Neuron (in vitro differentiated cells): ENCODE results near the gene CD248.

ENCODE experiments used
- H2AFZ ChIP-seq: one replicate; pipeline ENCODE4 v1.6.1; 2013; ENCODE audit warnings: low read depth, mild to moderate bottlenecking, inconsistent platforms, low read length, moderate library complexity
- H3K27me3 ChIP-seq: one replicate; pipeline ENCODE4 v1.6.1; 2013; ENCODE audit warnings: low read length; ENCODE audit not compliant: insufficient read depth
- H3K36me3 ChIP-seq: one replicate; pipeline ENCODE4 v1.6.1; 2013; ENCODE audit warnings: low read length; ENCODE audit not compliant: insufficient read depth
- H3K4me1 ChIP-seq: one replicate; pipeline ENCODE4 v1.6.1; 2013; ENCODE audit warnings: low read length; ENCODE audit not compliant: insufficient read depth
- H3K4me3 ChIP-seq: 2 replicates; pipeline ENCODE4 v1.5.1; 2013; ENCODE audit warnings: mild to moderate bottlenecking, low read length, moderate library complexity
- H3K9me3 ChIP-seq: one replicate; pipeline ENCODE4 v1.6.1; 2013; ENCODE audit warnings: low read length

CD248 gene

DNA sequence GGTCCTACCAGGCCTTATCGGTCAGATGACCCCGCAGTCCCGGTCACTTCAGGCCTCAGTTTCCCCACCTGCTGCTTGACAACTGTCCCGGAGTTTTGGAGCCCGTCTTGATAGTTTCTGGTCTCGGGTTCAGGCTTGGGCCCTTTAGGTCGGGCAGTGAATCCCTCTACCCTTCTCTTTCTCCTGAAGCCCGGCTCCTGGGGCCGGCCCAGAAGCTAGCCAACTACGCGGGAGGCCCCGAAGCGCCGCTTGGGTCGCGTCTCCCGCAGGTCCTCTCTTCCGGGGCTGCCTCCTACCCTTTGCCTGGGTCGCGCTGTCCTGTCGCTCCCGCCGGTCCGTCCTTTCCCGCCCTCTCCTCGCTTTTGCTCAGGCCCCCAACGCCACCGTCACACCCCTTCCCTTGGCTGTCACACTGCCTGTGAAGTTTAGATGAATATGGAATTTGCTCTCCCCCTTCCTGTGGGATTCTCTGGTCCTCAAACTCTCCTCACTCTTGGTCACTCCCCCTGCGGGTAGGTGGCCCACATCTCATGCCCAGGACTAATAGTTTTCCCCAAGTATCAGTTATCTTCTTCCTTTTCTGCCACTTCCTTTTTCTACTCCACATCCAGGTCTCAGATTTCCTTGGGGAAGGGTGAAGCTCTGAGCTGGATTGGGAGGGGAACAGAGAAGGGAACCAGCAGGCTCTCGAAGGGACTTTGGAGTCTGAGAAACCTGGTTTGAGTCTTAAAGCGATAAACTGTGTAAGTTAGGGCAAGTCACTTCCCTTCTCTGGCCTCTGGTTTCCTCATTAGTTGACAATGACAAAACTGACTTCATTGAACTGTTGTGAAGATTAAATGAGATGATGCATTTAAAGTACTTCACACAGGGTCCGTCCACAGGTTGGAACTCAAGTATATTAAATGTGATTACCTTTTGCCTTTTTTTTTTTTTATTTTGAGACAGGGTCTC, 47.6 kb downstream of the CD248 start:
- Histone ChIP-seq H3K9me3 (no peaks in the 10 kb centered on the region), H2AFZ (peak overlapping the region; percentile 27), H3K4me1 (peaks cover 17% of the 10 kb centered on the region), H3K27me3 (no peaks in the 10 kb centered on the region), H3K36me3 (peaks cover 37% of the 10 kb centered on the region), H3K4me3 (peak overlapping the region; percentile 99)

DNA sequence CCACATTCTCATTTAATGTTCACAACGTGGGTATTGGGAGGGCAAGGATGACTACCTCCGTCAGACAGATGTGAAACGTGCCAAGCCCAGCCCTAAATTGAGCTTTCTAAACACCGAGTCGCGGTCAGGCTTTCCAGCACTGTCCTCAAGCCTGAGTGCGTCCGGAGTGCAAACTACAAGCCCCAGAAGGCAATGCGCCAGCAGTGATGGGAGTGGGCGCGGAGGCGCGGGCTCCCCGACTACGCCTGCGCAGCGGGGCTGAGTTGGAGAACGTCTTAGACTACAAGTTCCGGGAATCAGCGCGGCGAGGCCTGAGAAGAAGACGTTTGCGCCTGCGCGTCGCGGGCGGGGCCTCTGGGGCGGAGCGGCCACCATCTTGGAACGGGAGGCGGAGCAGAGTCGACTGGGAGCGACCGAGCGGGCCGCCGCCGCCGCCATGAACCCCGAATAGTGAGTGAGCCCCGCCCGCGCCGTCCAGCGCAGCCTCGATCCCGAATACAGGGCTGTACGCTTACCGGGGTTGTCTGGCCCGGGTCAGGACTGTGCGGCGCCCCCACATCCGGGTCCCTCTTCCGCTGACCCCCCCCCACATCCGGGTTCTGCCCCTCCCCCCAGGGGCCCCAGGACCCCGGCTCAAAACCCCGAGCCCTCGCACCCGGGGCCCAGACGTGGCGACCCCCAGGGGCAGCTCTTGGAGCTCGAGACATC, 48.4 kb downstream of the CD248 start, which contains the start of gene RAB1B:
TSS of gene RAB1B (plus strand) at position 396 of the 708 bp plus-strand sequence. CDS start at position 437, 41 bp downstream.
- H3K4me1 ChIP-seq = peaks cover 17% of the 10 kb centered on the region
- peaks cover 36% of the 10 kb centered on the region for H3K36me3 ChIP-seq
- peak within 1 kb of the TSS; percentile 27 for H2AFZ ChIP-seq
- H3K9me3 ChIP-seq = no peaks in the 10 kb centered on the region
- peak within 1 kb of the TSS; percentile 99 for H3K4me3 ChIP-seq
- no peaks in the 10 kb centered on the region for H3K27me3 ChIP-seq

DNA sequence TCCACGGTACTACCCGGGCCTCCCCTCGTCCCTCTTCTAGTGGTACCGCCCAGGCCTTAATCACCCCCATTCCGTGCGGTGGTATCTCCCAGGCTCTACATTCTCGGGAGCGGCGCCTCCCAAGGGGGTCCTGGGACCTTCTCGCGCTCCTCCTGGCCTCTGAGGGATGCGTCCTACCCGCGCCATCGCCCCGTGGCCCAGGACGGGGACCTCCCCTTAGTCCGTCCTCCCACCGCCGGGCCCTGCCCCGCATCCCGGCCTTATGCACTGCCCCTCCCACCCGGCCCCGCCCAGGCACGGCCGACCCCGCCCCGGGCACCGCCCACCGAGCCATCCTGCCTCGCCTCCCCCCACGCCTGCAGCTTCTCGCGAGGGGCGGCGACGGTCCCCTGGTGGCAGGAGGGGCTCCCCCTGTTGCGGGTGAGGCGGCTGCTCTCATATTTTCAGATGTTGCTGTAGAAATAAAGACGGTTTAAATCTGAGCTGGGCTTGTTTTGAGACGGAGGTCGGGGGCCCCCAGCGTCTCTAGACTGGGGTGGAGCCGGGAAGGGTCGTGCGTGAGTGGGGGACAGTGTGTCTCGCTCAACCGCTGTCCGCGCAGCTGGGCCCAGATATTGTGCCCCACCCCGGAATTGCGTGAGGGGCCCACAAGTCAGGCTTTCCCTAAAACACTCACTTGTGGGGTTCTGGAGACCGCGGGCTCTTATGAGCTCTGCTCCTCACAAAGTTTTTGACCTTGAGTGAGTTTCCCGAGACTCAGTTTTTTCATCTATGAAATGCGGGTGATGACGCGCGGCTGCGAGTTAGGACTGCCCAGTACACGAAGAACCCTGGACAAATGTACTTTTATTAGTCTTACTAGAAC, 49.2 kb downstream of the CD248 start:
- Histone ChIP-seq H3K27me3 (no peaks in the 10 kb centered on the region), H2AFZ (no peak overlapping the region), H3K4me3 (peak overlapping the region; percentile 99), H3K36me3 (peaks cover 36% of the 10 kb centered on the region), H3K4me1 (peaks cover 17% of the 10 kb centered on the region), H3K9me3 (no peaks in the 10 kb centered on the region)

DNA sequence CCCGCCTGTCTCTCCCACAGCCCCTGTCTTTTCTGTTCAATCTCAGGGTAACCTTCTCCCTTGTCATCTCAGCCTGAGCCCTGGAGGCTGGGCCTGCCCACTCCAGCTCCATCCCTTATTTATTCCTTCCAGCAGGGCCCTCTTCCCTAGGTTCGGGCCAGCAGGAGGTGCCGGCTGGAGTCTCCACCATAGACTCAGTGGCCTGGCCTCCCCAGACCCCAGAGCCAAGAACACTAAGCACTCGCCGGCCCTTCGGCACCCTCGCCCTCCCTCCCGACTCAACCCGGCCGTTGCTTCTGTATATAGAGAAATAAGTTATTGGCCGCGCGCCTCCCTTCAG, 49.8 kb downstream of the CD248 start:
- H3K4me3 ChIP-seq = peak overlapping the region; percentile 45

DNA sequence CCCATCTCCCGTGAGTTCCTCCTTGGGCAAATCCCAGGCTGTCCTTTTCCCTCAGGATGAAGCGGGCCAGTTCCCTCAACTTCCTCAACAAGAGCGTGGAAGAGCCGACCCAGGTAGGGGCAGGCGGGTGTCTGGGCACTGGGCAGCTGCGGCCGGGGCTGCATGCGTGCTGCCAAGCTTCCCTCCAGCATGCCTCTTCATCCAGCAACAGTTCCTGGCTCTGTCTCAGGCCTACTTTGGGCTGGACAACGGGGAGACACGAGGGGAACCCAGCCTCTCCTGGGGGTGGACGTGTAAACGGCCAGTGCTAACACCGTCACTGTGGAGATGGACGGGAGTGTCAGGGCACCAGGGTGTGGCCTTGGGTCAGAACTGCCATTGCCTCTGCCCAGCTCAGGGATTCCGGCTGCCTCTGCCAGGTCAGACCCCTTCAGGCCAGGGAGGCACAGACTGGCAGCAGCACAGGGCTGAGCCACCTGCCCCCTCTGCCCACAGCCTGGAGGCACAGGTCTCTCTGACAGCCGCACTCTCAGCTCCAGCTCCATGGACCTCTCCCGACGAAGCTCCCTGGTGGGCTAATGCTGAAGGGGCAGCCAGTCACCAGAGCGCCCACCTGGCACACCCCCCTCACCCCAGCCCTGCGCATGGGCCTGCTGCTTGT, 50.3 kb downstream of the CD248 start:
- H3K4me3 ChIP-seq = no peak overlapping the region
- peaks cover 36% of the 10 kb centered on the region for H3K36me3 ChIP-seq
- no peaks in the 10 kb centered on the region for H3K27me3 ChIP-seq
- H3K9me3 ChIP-seq = no peaks in the 10 kb centered on the region
- no peak overlapping the region for H2AFZ ChIP-seq
- H3K4me1 ChIP-seq = peaks cover 17% of the 10 kb centered on the region

More for the DNA sequence above, 49.8 kb downstream of the CD248 start:
- Histone ChIP-seq H3K9me3 (no peaks in the 10 kb centered on the region), H3K27me3 (no peaks in the 10 kb centered on the region), H2AFZ (no peak overlapping the region), H3K36me3 (peaks cover 36% of the 10 kb centered on the region), H3K4me1 (peaks cover 17% of the 10 kb centered on the region)

DNA sequence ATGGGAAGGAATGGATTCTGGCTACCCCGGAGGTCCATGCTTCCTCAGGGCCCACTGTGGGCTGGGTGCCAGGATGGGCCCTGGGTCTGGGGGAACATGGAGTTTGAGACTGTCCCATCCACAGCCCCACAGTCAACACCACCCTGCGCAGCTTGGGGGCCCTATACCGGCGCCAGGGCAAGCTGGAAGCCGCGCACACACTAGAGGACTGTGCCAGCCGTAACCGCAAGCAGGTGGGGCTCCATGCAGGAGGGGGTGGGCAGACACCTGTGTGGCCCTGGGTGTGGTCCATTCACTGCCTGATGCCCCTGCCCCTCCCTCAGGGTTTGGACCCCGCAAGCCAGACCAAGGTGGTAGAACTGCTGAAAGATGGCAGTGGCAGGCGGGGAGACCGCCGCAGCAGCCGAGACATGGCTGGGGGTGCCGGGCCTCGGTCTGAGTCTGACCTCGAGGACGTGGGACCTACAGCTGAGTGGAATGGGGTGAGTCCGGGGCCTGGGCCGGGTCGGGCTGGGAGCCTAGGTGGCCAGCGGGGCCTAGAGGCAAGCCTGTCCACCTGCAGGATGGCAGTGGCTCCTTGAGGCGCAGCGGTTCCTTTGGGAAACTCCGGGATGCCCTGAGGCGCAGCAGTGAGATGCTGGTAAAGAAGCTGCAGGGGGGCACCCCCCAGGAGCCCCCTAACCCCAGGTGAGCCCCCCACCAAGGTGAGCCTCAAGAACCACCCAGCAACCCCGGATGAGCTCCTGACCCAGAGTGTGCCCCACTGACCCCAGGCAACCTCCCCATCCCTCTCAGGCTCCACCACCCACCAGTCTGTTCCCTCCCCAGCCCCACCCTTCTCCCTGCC, 51.1 kb downstream of the CD248 start:
- H3K9me3 ChIP-seq = no peaks in the 10 kb centered on the region
- H3K4me3 ChIP-seq = no peak overlapping the region
- H3K4me1 ChIP-seq = peaks cover 17% of the 10 kb centered on the region
- no peaks in the 10 kb centered on the region for H3K27me3 ChIP-seq
- H2AFZ ChIP-seq = no peak overlapping the region
- peaks cover 42% of the 10 kb centered on the region for H3K36me3 ChIP-seq

DNA sequence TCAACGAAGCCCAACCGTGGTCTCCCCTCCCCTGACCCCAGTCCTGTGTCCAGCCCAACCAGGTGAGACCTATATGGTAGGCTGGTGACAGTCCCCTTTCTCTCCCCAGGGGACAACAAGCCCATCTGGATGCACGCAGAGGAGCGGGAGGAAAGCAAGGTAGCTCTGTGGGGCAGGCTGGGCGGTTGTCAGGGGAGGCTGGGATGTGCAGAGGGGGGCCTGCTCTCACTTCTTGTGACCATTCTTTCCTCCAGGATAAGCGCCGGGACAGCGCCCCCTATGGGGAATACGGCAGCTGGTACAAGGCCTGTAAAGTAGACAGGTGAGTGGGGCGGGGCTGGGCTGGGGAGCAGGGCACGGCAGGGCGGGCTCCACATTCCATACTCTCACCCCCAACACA, 51.9 kb downstream of the CD248 start:
- Histone ChIP-seq H3K4me1 (peaks cover 17% of the 10 kb centered on the region), H3K36me3 (peaks cover 46% of the 10 kb centered on the region), H3K4me3 (no peak overlapping the region), H3K27me3 (no peaks in the 10 kb centered on the region), H2AFZ (no peak overlapping the region), H3K9me3 (no peaks in the 10 kb centered on the region)
